Neural cell (in vitro differentiated cells): Measurements from ENCODE around the gene PCBD1. TPM values are rescaled to one million over a fixed set of nuclear protein-coding genes. Genes with fewer than 3 reads are reported as not detected.
"Not testable (repeated sequence)": the region's sequence is repeated elsewhere in the genome, so short reads cannot be mapped to it uniquely, and the experiment has no call there.

Experiments
- H2AFZ ChIP-seq: fragments of 200-600, 300-800 bp; sonication (generic), shearing (Covaris generic); 2 replicates; pipeline ENCODE4 v1.6.0; 2014; ENCODE audit warnings: low read depth, mild to moderate bottlenecking, antibody characterized with exemption, low read length, moderate library complexity
- H3F3A ChIP-seq: fragments of 200-600 bp; shearing (Covaris generic); 2 replicates; pipeline ENCODE4 v1.6.1; 2016; ENCODE audit warnings: mild to moderate bottlenecking, moderate library complexity, mixed read lengths, antibody characterized with exemption, low read length; ENCODE audit not compliant: insufficient read depth, poor library complexity, severe bottlenecking
- H3K27ac ChIP-seq: fragments of 200-600, 300-800 bp; sonication (generic), shearing (Covaris generic); 2 replicates; pipeline ENCODE4 v1.5.1; 2014; ENCODE audit warnings: mild to moderate bottlenecking, low read length, moderate library complexity
- H3K27me3 ChIP-seq: fragments of 300-800, 200-600 bp; sonication (generic), shearing (Covaris generic); 2 replicates; pipeline ENCODE4 v1.6.0; 2014; ENCODE audit warnings: mild to moderate bottlenecking, low read depth, low read length, moderate library complexity; ENCODE audit not compliant: insufficient read depth
- H3K36me3 ChIP-seq: fragments of 300-800, 200-600 bp; sonication (generic), shearing (Covaris generic); 2 replicates; pipeline ENCODE4 v1.5.1; 2014; ENCODE audit warnings: mild to moderate bottlenecking, antibody characterized with exemption, low read length, moderate library complexity; ENCODE audit not compliant: insufficient read depth
- H3K4me2 ChIP-seq: fragments of 300-800, 200-600 bp; sonication (generic), shearing (Covaris generic); 2 replicates; pipeline ENCODE4 v1.6.0; 2014; ENCODE audit warnings: mild to moderate bottlenecking, low read length
- H3K4me3 ChIP-seq: fragments of 300-800, 200-600 bp; sonication (generic), shearing (Covaris generic); 2 replicates; pipeline ENCODE4 v1.5.1; 2014; ENCODE audit warnings: mild to moderate bottlenecking, low read length, moderate library complexity
- H3K79me2 ChIP-seq: fragments of 200-600 bp; shearing (Covaris generic); replicated peaks from 2 replicates; pipeline ENCODE4 v1.6.0; 2014; ENCODE audit warnings: mild to moderate bottlenecking, low read length, moderate library complexity; ENCODE audit not compliant: insufficient read depth
- H3K9ac ChIP-seq: fragments of 300-800, 200-600 bp; sonication (generic), shearing (Covaris generic); 2 replicates; pipeline ENCODE4 v1.6.1; 2016; ENCODE audit warnings: mild to moderate bottlenecking, low read length, mixed read lengths
- H3K9me2 ChIP-seq: fragments of 200-600 bp; shearing (Covaris generic); 2 replicates; pipeline ENCODE4 v1.6.1; 2016; ENCODE audit warnings: mild to moderate bottlenecking, low read length, mixed read lengths; ENCODE audit not compliant: insufficient read depth
- H3K9me3 ChIP-seq: fragments of 200-600, 300-800 bp; sonication (generic), shearing (Covaris generic); 2 replicates; pipeline ENCODE4 v1.6.1; 2016; ENCODE audit warnings: mild to moderate bottlenecking, mixed run types, low read length, moderate library complexity, mixed read lengths
- H4K20me1 ChIP-seq: fragments of 200-600 bp; shearing (Covaris generic); 2 replicates; pipeline ENCODE4 v1.6.1; 2016; ENCODE audit warnings: mild to moderate bottlenecking, mixed run types; ENCODE audit not compliant: insufficient read depth
- CTCF ChIP-seq: fragments of 450-650 bp; IDR thresholded peaks from 2 replicates; pipeline ENCODE4 v1.5.1; 2014; ENCODE audit warnings: antibody characterized with exemption, mild to moderate bottlenecking, moderate library complexity; ENCODE audit not compliant: poor library complexity, severe bottlenecking
- EP300 ChIP-seq: fragments of 450-650 bp; conservative IDR thresholded peaks from 2 replicates; pipeline ENCODE4 v1.6.1; 2014; ENCODE audit warnings: antibody characterized with exemption, mild to moderate bottlenecking, moderate library complexity; ENCODE audit not compliant: poor library complexity, severe bottlenecking
- EZH2 ChIP-seq: fragments of 200-600, 300-800 bp; shearing (Covaris generic), sonication (generic); IDR thresholded peaks from 2 replicates; pipeline ENCODE4 v1.6.1; 2014; ENCODE audit warnings: antibody characterized with exemption, low read length, borderline replicate concordance, mild to moderate bottlenecking; ENCODE audit not compliant: insufficient read depth, poor library complexity, severe bottlenecking
- MXI1 ChIP-seq: fragments of 450-650 bp; conservative IDR thresholded peaks from 2 replicates; pipeline ENCODE4 v1.6.1; 2014; ENCODE audit warnings: antibody characterized with exemption, mild to moderate bottlenecking; ENCODE audit not compliant: poor library complexity, severe bottlenecking
- POLR2AphosphoS5 ChIP-seq: IDR thresholded peaks from 2 replicates; pipeline ENCODE4 v1.6.1; 2012
- RAD21 ChIP-seq: fragments of 450-650 bp; conservative IDR thresholded peaks from 2 replicates; pipeline ENCODE4 v1.6.1; 2014; ENCODE audit warnings: antibody characterized with exemption, mild to moderate bottlenecking, moderate library complexity
- REST ChIP-seq: IDR thresholded peaks from 2 replicates; pipeline ENCODE4 v1.6.1; 2012; ENCODE audit warnings: borderline replicate concordance
- SMC3 ChIP-seq: fragments of 450-650 bp; conservative IDR thresholded peaks from 2 replicates; pipeline ENCODE4 v1.6.1; 2014; ENCODE audit warnings: antibody characterized with exemption, mild to moderate bottlenecking, moderate library complexity; ENCODE audit not compliant: poor library complexity
- TAF1 ChIP-seq: IDR thresholded peaks from 2 replicates; pipeline ENCODE4 v1.6.1; 2012; ENCODE audit warnings: low read depth
- polyA plus RNA-seq: library from polyadenylated mRNA; depleted of rRNA; stranded (reverse); fragments of >200 nt; gene quantifications from 2 replicates; pipeline ENCODE4 v1.2.3, GENCODE V29; 2014

The PCBD1 gene
- polyA plus RNA-seq, 1 donor from 2014 or later: 15.8 TPM

DNA sequence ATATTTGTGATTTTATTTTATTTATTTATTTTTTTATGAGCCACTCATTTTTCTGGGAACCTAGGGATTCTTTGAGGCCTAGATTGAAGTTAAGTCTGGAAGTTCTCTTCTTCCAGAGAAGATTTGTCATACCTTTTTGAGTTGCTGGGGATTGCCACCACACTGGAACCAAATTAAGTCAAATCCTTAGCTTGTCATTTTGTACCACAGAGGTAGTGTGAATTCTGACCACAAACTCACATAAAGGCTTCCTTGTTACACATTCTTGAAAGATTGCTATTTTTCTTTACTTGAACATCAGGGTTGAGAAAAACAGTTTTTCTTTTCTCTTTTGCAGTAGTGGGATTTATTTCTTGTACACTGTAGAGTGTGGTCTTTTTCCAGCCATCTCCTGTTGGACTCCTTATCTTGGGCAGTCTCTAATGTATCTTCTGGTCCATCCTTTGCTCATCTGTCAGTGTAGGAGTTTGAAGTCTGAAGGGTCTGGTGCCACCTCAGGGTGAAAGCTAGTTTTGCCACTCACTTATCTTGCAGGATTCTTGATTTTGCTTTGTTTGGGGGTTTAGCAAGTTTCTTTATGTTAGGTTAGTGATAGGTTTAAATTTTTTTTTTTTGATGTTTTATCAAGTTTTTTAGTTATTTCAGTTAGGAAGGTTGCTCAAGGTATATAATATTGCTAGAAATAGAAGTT is 24.8 kb downstream of the PCBD1 start:
- H3K27me3 ChIP-seq: no peaks in the 10 kb centered on the region
- H4K20me1 ChIP-seq: no peaks in the 10 kb centered on the region
- H3K9ac ChIP-seq: no peak overlapping the region
- H3K27ac ChIP-seq: no peak overlapping the region
- no peak overlapping the region for H3K4me3 ChIP-seq
- no peaks in the 10 kb centered on the region for H3K9me2 ChIP-seq
- peaks cover 2% of the 10 kb centered on the region for H3K36me3 ChIP-seq
- H3F3A ChIP-seq: no peaks in the 10 kb centered on the region
- H2AFZ ChIP-seq: no peak overlapping the region
- H3K9me3 ChIP-seq: no peaks in the 10 kb centered on the region
- H3K4me2 ChIP-seq: no peak overlapping the region
- TF ChIP-seq MXI1: no peak
- no peak for TF ChIP-seq CTCF
- no peak for TF ChIP-seq RAD21
- no peak for TF ChIP-seq EP300
- no peak for TF ChIP-seq EZH2
- TF ChIP-seq POLR2AphosphoS5: no peak
- TF ChIP-seq REST: no peak
- no peaks in the 10 kb centered on the region for H3K79me2 ChIP-seq

GRCh38 chr10:70861495-70862197 is 26.7 kb downstream of the PCBD1 start:
- not testable (repeated sequence) for H3K9me2 ChIP-seq, H3K9me3 ChIP-seq, H3F3A ChIP-seq, H3K36me3 ChIP-seq, H4K20me1 ChIP-seq, H3K27me3 ChIP-seq, H3K27ac ChIP-seq, H3K4me2 ChIP-seq, H2AFZ ChIP-seq, H3K79me2 ChIP-seq, H3K4me3 ChIP-seq, H3K9ac ChIP-seq

DNA sequence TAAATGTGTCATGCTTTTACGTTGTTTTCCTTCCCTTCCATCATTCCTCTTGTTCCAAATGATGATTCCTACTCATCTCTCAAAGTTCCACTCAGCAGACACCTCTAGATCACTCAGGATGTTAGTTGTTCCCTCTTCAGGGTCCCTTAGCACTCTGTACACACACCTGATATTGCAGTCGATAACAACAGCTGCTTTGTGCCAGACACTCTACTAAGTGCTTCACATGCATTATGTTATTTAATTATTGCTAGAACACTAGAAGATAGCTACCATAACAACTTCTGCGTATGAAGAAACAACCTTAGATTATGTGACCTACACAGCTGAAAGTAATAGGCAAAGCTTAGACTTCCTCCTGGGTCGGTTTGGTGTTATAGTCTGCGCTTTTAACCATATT is 29.6 kb downstream of the PCBD1 start:
- H3K9ac ChIP-seq: no peak overlapping the region
- no peaks in the 10 kb centered on the region for H3K9me3 ChIP-seq
- H3K4me2 ChIP-seq: no peak overlapping the region
- no peaks in the 10 kb centered on the region for H3F3A ChIP-seq
- no peaks in the 10 kb centered on the region for H3K79me2 ChIP-seq
- H3K9me2 ChIP-seq: no peaks in the 10 kb centered on the region
- H4K20me1 ChIP-seq: no peaks in the 10 kb centered on the region
- H3K27ac ChIP-seq: no peak overlapping the region
- peaks cover 11% of the 10 kb centered on the region for H3K36me3 ChIP-seq
- TF ChIP-seq POLR2AphosphoS5 (no peak), REST (no peak), EZH2 (no peak), TAF1 (no peak), SMC3 (no peak), RAD21 (no peak), MXI1 (no peak), CTCF (no peak)
- H2AFZ ChIP-seq: no peak overlapping the region
- no peaks in the 10 kb centered on the region for H3K27me3 ChIP-seq
- no peak overlapping the region for H3K4me3 ChIP-seq
